SK-N-SH (cell line): ENCODE results near the gene RBM24. TPM values are rescaled to one million over a fixed set of nuclear protein-coding genes. Genes with fewer than 3 reads are reported as not detected.

Experiments
- CTCF ChIA-PET: fragments of 300-600, 350-600 bp; formaldehyde crosslinking; extraction: SDS; loops from one replicate; lab custom pipeline; 2021; lab: Yijun Ruan, JAX
- POLR2A ChIA-PET: fragments of 350-600 bp; sonication (Branson Sonifier 250); formaldehyde crosslinking; extraction: SDS; loops from one replicate; lab custom pipeline; 2020; ENCODE audit warnings: antibody characterized with exemption, inconsistent platforms; lab: Yijun Ruan, JAX
- DNase-seq: peaks from one replicate; pipeline ENCODE4 v3.0.0; 2012
- H2AFZ ChIP-seq: fragments of 200-600 bp; sonication (generic); 2 replicates; pipeline ENCODE4 v1.8.1; 2016; ENCODE audit warnings: antibody characterized with exemption, mild to moderate bottlenecking, low read depth
- H3F3A ChIP-seq: fragments of 200-600 bp; sonication (generic); replicated peaks from 2 replicates; pipeline ENCODE3; 2016; ENCODE audit warnings: antibody characterized with exemption, mild to moderate bottlenecking; ENCODE audit not compliant: insufficient read depth
- H3K27ac ChIP-seq, 2 experiments: fragments of 200-500 bp in 1 of 2; fragments of 200-600 bp in 1 of 2; sonication (Bioruptor generic) in 1 of 2; sonication (generic), shearing (Covaris generic) in 1 of 2; 2 replicates each; pipeline versions ENCODE4 v1.5.1 to v1.6.1; 2014 to 2016; ENCODE audit warnings: low read depth in 2 of 2, inconsistent platforms in 1 of 2, low read length in 1 of 2, mild to moderate bottlenecking in 1 of 2, mixed read lengths in 1 of 2
- H3K27me3 ChIP-seq: fragments of 200-600 bp; sonication (generic), shearing (Covaris generic); 2 replicates; pipeline ENCODE4 v1.6.1; 2016; ENCODE audit warnings: mixed run types; ENCODE audit not compliant: insufficient read depth
- H3K36me3 ChIP-seq, 2 experiments: fragments of 200-500 bp in 1 of 2; fragments of 200-600 bp in 1 of 2; sonication (Bioruptor generic) in 1 of 2; sonication (generic) in 1 of 2; replicated peaks in 1 of 2; 2 replicates each; pipeline versions ENCODE3 to v1.5.1; 2014 to 2016; ENCODE audit warnings: low read length in 1 of 2, mild to moderate bottlenecking in 1 of 2; ENCODE audit not compliant: insufficient read depth in 2 of 2, control insufficient read depth in 1 of 2
- H3K4me1 ChIP-seq, 2 experiments: fragments of 200-500 bp in 1 of 2; fragments of 200-600 bp in 1 of 2; sonication (Bioruptor generic) in 1 of 2; sonication (generic), shearing (Covaris generic) in 1 of 2; 2 replicates each; pipeline versions ENCODE4 v1.5.1 to v1.6.1; 2014 to 2016; ENCODE audit warnings: low read depth in 1 of 2, low read length in 1 of 2, mixed run types in 1 of 2; ENCODE audit not compliant: insufficient read depth in 2 of 2, control insufficient read depth in 1 of 2
- H3K4me2 ChIP-seq: fragments of 200-600 bp; sonication (generic), shearing (Covaris generic); 2 replicates; pipeline ENCODE4 v1.6.1; 2017; ENCODE audit warnings: mixed run types
- H3K4me3 ChIP-seq, 2 experiments: fragments of 200-500 bp in 1 of 2; fragments of 200-600 bp in 1 of 2; sonication (Bioruptor generic) in 1 of 2; sonication (generic), shearing (Covaris generic) in 1 of 2; 2 replicates each; pipeline versions ENCODE4 v1.5.1 to v1.8.1; 2014 to 2016; ENCODE audit warnings: low read depth in 2 of 2, inconsistent platforms in 1 of 2, low read length in 1 of 2, mild to moderate bottlenecking in 1 of 2, mixed read lengths in 1 of 2, moderate library complexity in 1 of 2
- H3K79me2 ChIP-seq: fragments of 200-600 bp; sonication (generic); 2 replicates; pipeline ENCODE4 v1.8.1; 2017; ENCODE audit warnings: mild to moderate bottlenecking; ENCODE audit not compliant: insufficient read depth
- H3K9ac ChIP-seq: fragments of 200-600 bp; sonication (generic); 2 replicates; pipeline ENCODE4 v1.6.1; 2017; ENCODE audit warnings: mixed run types
- H3K9me2 ChIP-seq: fragments of 200-600 bp; sonication (generic); 2 replicates; pipeline ENCODE4 v1.6.1; 2017; ENCODE audit warnings: mixed run types
- H3K9me3 ChIP-seq: fragments of 200-600 bp; sonication (generic); 2 replicates; pipeline ENCODE4 v1.6.1; 2017; ENCODE audit warnings: mixed run types, mild to moderate bottlenecking, moderate library complexity
- H4K20me1 ChIP-seq: fragments of 200-600 bp; sonication (generic); 2 replicates; pipeline ENCODE4 v1.6.1; 2017; ENCODE audit warnings: mild to moderate bottlenecking, mixed run types; ENCODE audit not compliant: insufficient read depth
- CHD2 ChIP-seq: fragments of 150-350 bp; IDR thresholded peaks from 2 replicates; pipeline ENCODE4 v1.6.1; 2018; ENCODE audit warnings: low read length; ENCODE audit not compliant: partially characterized antibody
- ELF1 ChIP-seq: IDR thresholded peaks from 2 replicates; pipeline ENCODE4 v1.4.0; 2012
- NFIC ChIP-seq: IDR thresholded peaks from 2 replicates; pipeline ENCODE4 v1.4.0; 2012; ENCODE audit warnings: borderline replicate concordance
- NRF1 ChIP-seq: IDR thresholded peaks from 2 replicates; pipeline ENCODE4 v1.6.1; 2012; ENCODE audit warnings: low read depth, mild to moderate bottlenecking, low read length
- RAD21 ChIP-seq: IDR thresholded peaks from 2 replicates; pipeline ENCODE4 v1.6.1; 2012; ENCODE audit warnings: mild to moderate bottlenecking, low read length
- RFX5 ChIP-seq: IDR thresholded peaks from 2 replicates; pipeline ENCODE4 v1.6.1; 2012; ENCODE audit warnings: mild to moderate bottlenecking, improper control_type of control experiment, low read length
- SIN3A ChIP-seq: IDR thresholded peaks from 2 replicates; pipeline ENCODE4 v1.6.1; 2012; ENCODE audit warnings: low read depth, mild to moderate bottlenecking, low read length, moderate library complexity, borderline replicate concordance
- YY1 ChIP-seq: IDR thresholded peaks from 2 replicates; pipeline ENCODE4 v1.4.0; 2012; ENCODE audit warnings: low read depth, mild to moderate bottlenecking
- WGBS: methylation state at CpG from one replicate; pipeline ENCODE4 v1.1.6; 2017; ENCODE audit warnings: low lambda C conversion rate; 5-methylcytosine and 5-hydroxymethylcytosine counted together
- polyA plus RNA-seq, 3 experiments: library from polyadenylated mRNA; depleted of rRNA; stranded (reverse); fragments of >200 nt; gene quantifications; 2 replicates each; pipeline ENCODE4 v1.2.3, GENCODE V29; 2012
- TF ChIP-seq, protein P1 (sequence below): fragments of 150-350 bp; IDR thresholded peaks from 2 replicates; pipeline ENCODE4 v1.6.1; 2017; ENCODE audit warnings: antibody characterized with exemption, low read length, low read depth, borderline replicate concordance
- TF ChIP-seq, protein P2 (sequence below): IDR thresholded peaks from 2 replicates; pipeline ENCODE4 v1.4.0; 2012; ENCODE audit warnings: low read depth, borderline replicate concordance
- TF ChIP-seq, protein P3 (sequence below): fragments of 150-350 bp; IDR thresholded peaks from 2 replicates; pipeline ENCODE4 v1.6.1; 2016; ENCODE audit warnings: mild to moderate bottlenecking, low read depth, low read length
- TF ChIP-seq, protein P4 (sequence below): fragments of 200-600 bp; sonication (generic); IDR thresholded peaks from 2 replicates; pipeline ENCODE4 v1.6.1; 2017; ENCODE audit warnings: antibody characterized with exemption, mild to moderate bottlenecking, moderate library complexity

RBM24 gene
- polyA plus RNA-seq, 1 of the 3 experiments (the other 2 are of a cell fraction) = 0.20 TPM

DNA sequence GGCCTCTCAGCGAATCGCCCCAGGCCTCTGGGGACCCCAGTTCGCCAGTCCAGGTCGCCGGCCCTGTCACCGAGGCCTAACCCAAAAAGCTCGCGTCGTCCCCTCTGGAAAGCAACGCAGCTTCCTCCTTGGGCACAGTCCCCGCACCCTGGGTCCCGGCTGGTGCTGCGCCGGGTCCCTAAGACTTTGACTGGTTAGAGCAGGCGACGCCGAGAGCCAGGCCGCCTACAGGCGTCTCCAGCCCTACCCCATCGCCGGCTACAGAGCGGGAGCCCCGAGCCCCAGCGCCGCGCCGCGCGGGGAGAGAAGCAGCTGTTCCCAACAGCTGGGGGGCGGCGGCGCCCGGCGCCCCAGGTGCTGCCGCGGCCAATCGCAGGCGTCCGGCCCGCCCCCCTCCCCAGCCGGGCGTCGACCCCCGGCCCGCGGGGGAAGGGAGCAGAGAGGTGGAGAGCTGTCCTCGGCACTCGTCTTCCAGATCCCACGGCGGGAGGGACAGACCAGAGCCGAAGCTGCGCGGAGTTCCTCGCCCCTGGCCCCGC is 540 bp upstream of the RBM24 start:
- peak overlapping the region; percentile 87 for H3K4me2 ChIP-seq
- H3F3A ChIP-seq = peaks cover 6% of the 10 kb centered on the region
- H2AFZ ChIP-seq = peak overlapping the region; percentile 94
- peaks cover 6 to 10% of the 10 kb centered on the region in 2 experiments; a peak in 2 of 4 replicates for H3K4me1 ChIP-seq
- no peaks in the 10 kb centered on the region for H3K9me3 ChIP-seq
- peak overlapping the region; percentile 57 to 77 for H3K4me3 ChIP-seq
- H3K9ac ChIP-seq = peak overlapping the region; percentile 27; the same call in 1 of the 2 replicates
- ChIA-PET CTCF (interaction anchor here (0.6 to 1.6 kb wide), 5 partner anchors 17 to 303 kb away, joined by 3 to 6 read pairs (median 3); no protein-coding TSS in a partner anchor), POLR2A (no interaction called here)
- no peaks in the 10 kb centered on the region for H3K27me3 ChIP-seq
- no peak overlapping the region for H3K27ac ChIP-seq
- no peaks in the 10 kb centered on the region for H3K79me2 ChIP-seq
- WGBS = 49% methylated on average over 18 of the region's 55 CpGs
- H3K36me3 ChIP-seq = no peaks in the 10 kb centered on the region
- TF ChIP-seq CHD2 (no peak), YY1 (no peak), SIN3A (no peak)
- H3K9me2 ChIP-seq = no peaks in the 10 kb centered on the region
- DNase-seq = peak; percentile 66
- H4K20me1 ChIP-seq = no peaks in the 10 kb centered on the region

DNA sequence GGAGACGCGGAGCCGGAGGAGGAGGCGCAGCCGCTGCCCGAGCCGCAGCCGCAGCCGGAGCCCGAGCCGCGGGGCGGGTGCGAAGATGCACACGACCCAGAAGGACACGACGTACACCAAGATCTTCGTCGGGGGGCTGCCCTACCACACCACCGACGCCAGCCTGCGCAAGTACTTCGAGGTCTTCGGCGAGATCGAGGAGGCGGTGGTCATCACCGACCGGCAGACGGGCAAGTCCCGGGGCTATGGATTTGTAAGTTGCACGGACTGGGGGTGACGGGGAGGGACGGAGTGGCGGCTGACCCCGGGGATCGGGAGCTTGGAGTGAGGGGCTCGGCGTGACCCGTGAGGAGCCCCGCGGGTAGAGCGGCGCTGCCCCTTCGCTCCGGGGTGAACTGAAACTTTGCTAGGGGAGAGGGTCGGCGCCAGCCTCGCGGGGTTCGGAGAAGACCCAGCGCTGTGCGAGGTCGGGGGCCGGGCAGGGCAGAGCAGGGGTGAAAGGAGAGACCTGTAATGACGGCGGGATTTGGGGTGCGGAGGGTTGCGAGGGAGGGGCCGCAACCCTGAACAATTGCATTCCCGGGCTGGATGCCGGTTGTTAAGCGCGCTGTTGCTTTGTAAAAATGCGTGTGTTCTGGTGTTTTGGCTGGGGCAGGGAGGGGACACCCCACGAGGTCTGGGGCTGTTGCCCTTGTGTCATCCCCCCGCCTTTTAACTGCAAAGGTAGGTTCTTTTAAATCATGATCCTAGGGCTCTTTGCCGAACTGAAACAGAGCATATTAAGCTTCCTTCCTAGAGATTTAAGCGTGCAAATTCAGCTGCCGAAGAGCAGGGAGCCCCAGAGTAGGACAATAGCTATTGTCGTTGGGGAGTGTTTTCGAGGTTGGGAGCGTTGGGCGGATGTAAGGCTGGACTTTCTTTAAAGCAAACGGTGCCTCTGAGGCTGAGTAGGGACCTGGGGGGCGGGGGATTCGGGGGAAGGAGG is 628 bp downstream of the RBM24 start:
- TF ChIP-seq, protein P1, sequence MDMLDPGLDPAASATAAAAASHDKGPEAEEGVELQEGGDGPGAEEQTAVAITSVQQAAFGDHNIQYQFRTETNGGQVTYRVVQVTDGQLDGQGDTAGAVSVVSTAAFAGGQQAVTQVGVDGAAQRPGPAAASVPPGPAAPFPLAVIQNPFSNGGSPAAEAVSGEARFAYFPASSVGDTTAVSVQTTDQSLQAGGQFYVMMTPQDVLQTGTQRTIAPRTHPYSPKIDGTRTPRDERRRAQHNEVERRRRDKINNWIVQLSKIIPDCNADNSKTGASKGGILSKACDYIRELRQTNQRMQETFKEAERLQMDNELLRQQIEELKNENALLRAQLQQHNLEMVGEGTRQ = no peak
- TF ChIP-seq SIN3A = no peak
- TF ChIP-seq, protein P2, sequence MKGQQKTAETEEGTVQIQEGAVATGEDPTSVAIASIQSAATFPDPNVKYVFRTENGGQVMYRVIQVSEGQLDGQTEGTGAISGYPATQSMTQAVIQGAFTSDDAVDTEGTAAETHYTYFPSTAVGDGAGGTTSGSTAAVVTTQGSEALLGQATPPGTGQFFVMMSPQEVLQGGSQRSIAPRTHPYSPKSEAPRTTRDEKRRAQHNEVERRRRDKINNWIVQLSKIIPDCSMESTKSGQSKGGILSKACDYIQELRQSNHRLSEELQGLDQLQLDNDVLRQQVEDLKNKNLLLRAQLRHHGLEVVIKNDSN = no peak
- CTCF ChIA-PET = interaction anchor here (0.8 to 1.6 kb wide), 3 partner anchors 33 to 302 kb away, joined by 3 to 6 read pairs (median 3); no protein-coding TSS in a partner anchor
- H3K9me3 ChIP-seq = no peaks in the 10 kb centered on the region

DNA sequence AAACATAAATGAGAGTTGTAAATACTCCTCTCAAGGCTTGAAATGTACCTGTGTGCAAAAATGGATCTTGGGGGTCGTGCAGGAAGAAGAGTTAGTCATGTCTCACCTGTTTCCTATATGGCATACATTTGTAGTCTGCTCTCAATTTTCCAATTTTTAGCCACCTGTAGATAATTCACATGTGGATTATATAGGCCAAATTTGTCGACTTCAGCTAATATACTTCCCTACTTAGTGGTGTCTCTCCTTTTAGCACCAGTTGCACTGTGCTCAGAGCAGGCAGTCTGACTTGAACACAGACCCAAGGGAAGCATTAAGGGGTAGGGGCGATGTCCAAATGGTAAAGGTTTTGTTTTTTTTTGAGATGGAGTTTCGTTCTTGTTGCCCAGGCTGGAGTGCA is 1.9 kb downstream of the RBM24 start:
- DNase-seq = no peak
- Histone ChIP-seq H4K20me1 (no peaks in the 10 kb centered on the region), H3K4me3 (no peak overlapping the region), H3K27me3 (no peaks in the 10 kb centered on the region), H3K79me2 (no peaks in the 10 kb centered on the region), H3F3A (no peaks in the 10 kb centered on the region), H3K9me3 (no peaks in the 10 kb centered on the region), H3K9me2 (no peaks in the 10 kb centered on the region), H3K9ac (no peak overlapping the region), H2AFZ (no peak overlapping the region), H3K27ac (no peak overlapping the region), H3K4me2 (no peak overlapping the region), H3K36me3 (no peaks in the 10 kb centered on the region), H3K4me1 (peaks cover 6% of the 10 kb centered on the region in 2 experiments; a peak in 2 of 4 replicates)
- 88% methylated on average over 4 of the region's 4 CpGs for WGBS
- POLR2A ChIA-PET = no interaction called here
- CTCF ChIA-PET = no interaction called here
- TF ChIP-seq ELF1 = no peak
- TF ChIP-seq SIN3A = no peak
- TF ChIP-seq NFIC = no peak
- no peak for TF ChIP-seq RFX5
- TF ChIP-seq, protein P3, sequence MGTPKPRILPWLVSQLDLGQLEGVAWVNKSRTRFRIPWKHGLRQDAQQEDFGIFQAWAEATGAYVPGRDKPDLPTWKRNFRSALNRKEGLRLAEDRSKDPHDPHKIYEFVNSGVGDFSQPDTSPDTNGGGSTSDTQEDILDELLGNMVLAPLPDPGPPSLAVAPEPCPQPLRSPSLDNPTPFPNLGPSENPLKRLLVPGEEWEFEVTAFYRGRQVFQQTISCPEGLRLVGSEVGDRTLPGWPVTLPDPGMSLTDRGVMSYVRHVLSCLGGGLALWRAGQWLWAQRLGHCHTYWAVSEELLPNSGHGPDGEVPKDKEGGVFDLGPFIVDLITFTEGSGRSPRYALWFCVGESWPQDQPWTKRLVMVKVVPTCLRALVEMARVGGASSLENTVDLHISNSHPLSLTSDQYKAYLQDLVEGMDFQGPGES = no peak
- TF ChIP-seq, protein P2 = no peak
- TF ChIP-seq NRF1 = no peak
- TF ChIP-seq CHD2 = no peak
- no peak for TF ChIP-seq RAD21
- TF ChIP-seq, protein P4, sequence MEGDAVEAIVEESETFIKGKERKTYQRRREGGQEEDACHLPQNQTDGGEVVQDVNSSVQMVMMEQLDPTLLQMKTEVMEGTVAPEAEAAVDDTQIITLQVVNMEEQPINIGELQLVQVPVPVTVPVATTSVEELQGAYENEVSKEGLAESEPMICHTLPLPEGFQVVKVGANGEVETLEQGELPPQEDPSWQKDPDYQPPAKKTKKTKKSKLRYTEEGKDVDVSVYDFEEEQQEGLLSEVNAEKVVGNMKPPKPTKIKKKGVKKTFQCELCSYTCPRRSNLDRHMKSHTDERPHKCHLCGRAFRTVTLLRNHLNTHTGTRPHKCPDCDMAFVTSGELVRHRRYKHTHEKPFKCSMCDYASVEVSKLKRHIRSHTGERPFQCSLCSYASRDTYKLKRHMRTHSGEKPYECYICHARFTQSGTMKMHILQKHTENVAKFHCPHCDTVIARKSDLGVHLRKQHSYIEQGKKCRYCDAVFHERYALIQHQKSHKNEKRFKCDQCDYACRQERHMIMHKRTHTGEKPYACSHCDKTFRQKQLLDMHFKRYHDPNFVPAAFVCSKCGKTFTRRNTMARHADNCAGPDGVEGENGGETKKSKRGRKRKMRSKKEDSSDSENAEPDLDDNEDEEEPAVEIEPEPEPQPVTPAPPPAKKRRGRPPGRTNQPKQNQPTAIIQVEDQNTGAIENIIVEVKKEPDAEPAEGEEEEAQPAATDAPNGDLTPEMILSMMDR = no peak

More for the DNA sequence above, 628 bp downstream of the RBM24 start:
- Histone ChIP-seq H3K79me2 (no peaks in the 10 kb centered on the region), H3K4me3 (peak overlapping the region; percentile 57 to 77), H3K27me3 (no peaks in the 10 kb centered on the region), H3K4me1 (peaks cover 6 to 10% of the 10 kb centered on the region in 2 experiments; a peak in 2 of 4 replicates), H3K9me2 (no peaks in the 10 kb centered on the region), H3K27ac (no peak overlapping the region), H2AFZ (peak overlapping the region; percentile 97), H3K36me3 (no peaks in the 10 kb centered on the region), H3K9ac (peak overlapping the region; percentile 62), H4K20me1 (no peaks in the 10 kb centered on the region), H3K4me2 (peak overlapping the region; percentile 93), H3F3A (peaks cover 6% of the 10 kb centered on the region)
- DNase-seq = peak; percentile 53
- POLR2A ChIA-PET = no interaction called here
- WGBS = 40% methylated on average over 34 of the region's 77 CpGs
